Measurements from ENCODE around the gene MPST.

Gene MPST

DNA sequence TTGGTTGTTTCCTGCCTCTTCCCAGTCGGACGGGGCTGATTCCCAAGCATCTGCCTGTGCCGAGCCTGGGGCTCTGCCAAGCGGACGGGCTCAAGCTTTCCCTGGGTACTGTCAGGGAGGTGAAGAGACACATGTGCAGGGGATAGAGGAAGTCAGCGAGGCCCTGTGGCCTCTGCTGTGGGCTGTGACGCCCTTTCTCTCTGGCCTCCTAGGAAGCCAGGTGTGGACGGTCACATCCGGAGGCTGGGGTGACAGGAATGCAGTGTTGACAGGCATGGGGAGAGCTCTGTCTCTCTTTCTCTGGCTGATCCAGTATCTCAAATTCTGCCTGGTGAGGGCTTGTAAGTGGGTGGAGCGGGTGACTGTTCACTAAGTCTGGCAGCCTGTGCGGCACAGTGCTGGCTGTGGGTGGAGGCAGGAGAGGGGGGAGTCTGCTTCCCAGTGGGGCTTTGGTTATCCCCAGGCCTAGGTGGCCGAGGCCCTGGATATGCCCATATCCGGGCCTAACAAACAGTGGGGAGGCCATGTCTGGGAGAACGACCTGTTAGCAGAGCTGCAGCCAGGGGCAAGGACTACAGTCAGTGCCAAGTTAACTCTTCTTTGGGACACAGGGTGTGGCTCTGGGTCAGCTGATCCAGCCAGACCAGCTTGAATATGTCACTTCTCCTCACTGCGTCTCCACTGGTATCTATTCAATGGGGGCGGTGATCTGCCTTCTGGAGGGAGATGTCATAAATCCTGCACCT lies 33.9 kb downstream of the MPST start:
- DNase-seq (ENCODE audit: low read depth, low spot score): no peak
- no peak for TF ChIP-seq CTCF (IDR thresholded peaks at IDR 0.05; ENCODE audit: insufficient read depth, low read length, missing control alignments)
- no peak overlapping the region for H3K4me3 ChIP-seq (ENCODE audit: low read depth, low read length)
- POLR2A ChIA-PET: interaction anchor here (0.6 to 0.7 kb wide), 2 partner anchors 48 to 64 kb away, joined by 3 read pairs; no protein-coding TSS in a partner anchor
- CTCF ChIA-PET: interaction anchor here (1.1 to 1.6 kb wide), 5 partner anchors 9 to 207 kb away, joined by 3 to 7 read pairs (median 3); no protein-coding TSS in a partner anchor

DNA sequence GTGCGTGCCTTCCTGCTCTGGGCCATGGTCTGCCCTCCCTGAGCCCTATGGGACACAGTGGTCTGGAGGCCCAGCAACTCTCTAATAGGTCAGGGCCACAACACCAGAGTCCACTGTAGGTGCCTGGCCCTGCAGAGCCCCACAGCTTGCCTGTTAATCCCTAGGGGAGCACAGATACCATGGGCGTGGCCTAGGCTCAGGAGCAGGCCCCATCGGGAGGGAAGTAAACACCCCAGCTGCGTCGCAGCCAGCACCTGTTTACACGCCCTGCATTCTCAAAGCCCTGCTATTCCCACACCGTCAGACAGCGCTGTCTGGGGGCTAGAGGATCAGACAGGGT lies 34.5 kb downstream of the MPST start:
- no peak for TF ChIP-seq CTCF (IDR thresholded peaks at IDR 0.05; ENCODE audit: insufficient read depth, low read length, missing control alignments)
- ChIA-PET POLR2A (interaction anchor here (0.7 kb wide), 1 partner anchor 63 kb away, joined by 3 read pairs; no protein-coding TSS in a partner anchor), CTCF (interaction anchor here (1.1 to 1.6 kb wide), 5 partner anchors 10 to 206 kb away, joined by 3 to 7 read pairs (median 3); no protein-coding TSS in a partner anchor)
- H3K4me3 ChIP-seq (ENCODE audit: low read depth, low read length): no peak overlapping the region
- DNase-seq (ENCODE audit: low read depth, low spot score): no peak

- DNase-seq (ENCODE audit: low read depth, low spot score): no peak
- H3K4me3 ChIP-seq (ENCODE audit: low read depth, low read length): no peak overlapping the region
- CTCF ChIA-PET: interaction anchor here (1.1 to 1.6 kb wide), 3 partner anchors 9 to 145 kb away, joined by 4 to 14 read pairs (median 6); no protein-coding TSS in a partner anchor
- POLR2A ChIA-PET: no interaction called here
- no peak for TF ChIP-seq CTCF (IDR thresholded peaks at IDR 0.05; ENCODE audit: insufficient read depth, low read length, missing control alignments)
These were observed 35.2 kb downstream of the MPST start for GRCh38 chr22:37054600-37055365.

GRCh38 chr22:37056246-37056645 lies 36.7 kb downstream of the MPST start:
- ChIA-PET CTCF (interaction anchor here (1.6 kb wide), 1 partner anchor 143 kb away, joined by 6 read pairs; no protein-coding TSS in a partner anchor), POLR2A (no interaction called here)
- no peak overlapping the region for H3K4me3 ChIP-seq (ENCODE audit: low read depth, low read length)
- no peak for TF ChIP-seq CTCF (IDR thresholded peaks at IDR 0.05; ENCODE audit: insufficient read depth, low read length, missing control alignments)
- DNase-seq (ENCODE audit: low read depth, low spot score): no peak

DNA sequence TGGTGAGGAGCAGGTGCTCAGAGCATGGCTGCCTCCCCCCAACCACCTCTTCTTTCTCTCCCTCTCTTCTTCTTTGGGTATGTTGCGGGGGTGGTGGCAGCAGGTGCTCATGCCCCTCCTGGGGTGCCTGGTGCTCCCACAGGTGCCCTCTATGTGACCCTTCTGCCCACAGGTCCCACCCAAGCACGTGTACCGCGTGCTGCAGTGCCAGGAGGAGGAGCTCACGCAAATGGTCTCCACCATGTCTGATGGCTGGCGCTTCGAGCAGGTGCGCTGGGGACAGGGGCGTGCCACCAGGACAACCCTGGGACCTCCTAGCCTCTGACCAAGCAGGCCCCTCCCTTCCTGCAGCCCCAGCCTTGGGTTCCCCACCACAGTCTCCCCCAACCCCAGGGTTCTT lies 37.7 kb downstream of the MPST start:
- no peak for DNase-seq (ENCODE audit: low read depth, low spot score)
- CTCF ChIA-PET: no interaction called here
- TF ChIP-seq CTCF (IDR thresholded peaks at IDR 0.05; ENCODE audit: insufficient read depth, low read length, missing control alignments): no peak
- H3K4me3 ChIP-seq (ENCODE audit: low read depth, low read length): no peak overlapping the region
- POLR2A ChIA-PET: no interaction called here
